Measurements from ENCODE around the gene TPSD1.
"Not testable (repeated sequence)": the region's sequence is repeated elsewhere in the genome, so short reads cannot be mapped to it uniquely, and the experiment has no call there.

The TPSD1 gene

DNA sequence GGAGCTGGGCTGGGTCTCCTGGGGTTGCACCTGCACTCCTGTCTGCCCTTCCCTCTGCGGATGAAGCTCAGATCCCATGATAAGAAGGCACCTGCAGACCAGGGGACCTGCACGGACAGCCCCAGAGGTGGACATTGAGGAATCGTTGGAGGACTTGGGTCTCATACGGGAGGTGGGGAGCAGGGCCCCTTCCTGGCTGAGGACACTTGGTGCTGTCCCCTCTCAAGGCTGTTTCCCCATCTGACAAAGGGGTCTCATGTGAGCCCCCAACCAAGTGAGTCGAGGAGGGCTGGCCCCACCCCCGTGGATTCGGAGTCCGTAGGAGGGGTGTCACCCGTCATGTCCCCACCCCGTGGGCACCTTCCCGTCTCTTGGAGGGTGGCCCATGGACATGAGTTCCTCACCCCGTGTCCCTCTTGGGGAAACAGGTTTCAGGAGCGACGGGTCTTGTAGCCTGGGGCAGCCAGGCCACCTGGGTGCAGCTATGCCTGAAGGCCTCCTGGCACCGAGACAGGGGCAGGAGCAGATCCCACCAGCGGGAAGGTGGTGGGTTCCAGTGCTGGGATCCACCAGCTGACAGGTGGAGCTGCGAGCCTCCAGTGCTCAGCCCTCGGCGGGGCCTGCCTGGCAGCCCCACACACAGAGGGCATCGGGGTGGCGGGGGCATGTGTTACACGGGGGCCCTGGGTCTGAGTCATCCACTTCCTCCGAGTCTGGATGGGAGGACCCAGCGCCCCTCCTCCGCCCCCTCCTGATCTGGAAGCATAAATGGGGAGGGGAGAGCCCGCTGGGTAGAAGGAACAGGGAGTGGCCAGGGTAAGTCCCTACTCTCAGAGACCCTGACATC, at the start of gene TPSD1:
TSS of gene TPSD1 (plus strand) at position 794 of the 847 bp plus-strand sequence. CDS start 212 bp downstream, outside the sequence.
- DNase-seq, result not testable (repeated sequence)

DNA sequence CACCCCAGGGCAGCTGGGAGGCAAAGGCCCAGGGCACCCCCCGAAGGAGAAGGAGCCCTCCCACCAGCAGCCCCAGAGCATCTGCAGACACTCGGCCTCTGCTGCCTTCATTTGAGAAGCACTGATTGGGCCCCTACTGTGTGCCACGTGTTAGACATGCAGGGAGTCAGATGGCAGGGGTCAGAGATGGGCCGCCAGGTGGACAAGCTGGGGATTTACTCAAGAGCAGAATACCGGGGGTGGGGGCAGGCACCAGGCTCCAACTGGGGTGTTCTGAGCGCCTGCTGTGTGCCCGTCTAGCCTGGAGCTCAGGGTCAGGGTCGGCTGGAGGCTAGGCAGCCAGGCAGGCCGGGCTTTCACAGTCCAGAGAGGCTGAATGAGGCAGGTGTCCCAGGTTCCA, 49.5 kb upstream of the TPSD1 start:
- DNase-seq, result no peak

DNA sequence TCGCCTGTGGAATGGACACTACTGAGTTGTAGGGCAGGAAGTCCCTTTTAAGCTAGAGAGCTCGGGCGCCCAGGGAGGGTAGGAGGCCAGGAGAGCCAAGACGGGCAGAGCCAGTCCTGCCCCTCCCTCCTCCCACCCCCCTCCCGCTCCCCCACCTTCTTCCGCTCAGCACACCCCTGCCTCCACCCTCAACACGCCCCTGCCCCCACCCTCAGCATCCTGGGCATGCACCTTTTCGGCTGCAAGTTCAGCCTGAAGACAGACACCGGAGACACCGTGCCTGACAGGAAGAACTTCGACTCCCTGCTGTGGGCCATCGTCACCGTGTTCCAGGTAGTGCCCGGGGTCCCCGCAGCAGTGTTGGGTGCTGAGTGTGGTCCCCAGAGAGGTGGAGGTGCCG, 49.1 kb upstream of the TPSD1 start:
- DNase-seq, result no peak

DNA sequence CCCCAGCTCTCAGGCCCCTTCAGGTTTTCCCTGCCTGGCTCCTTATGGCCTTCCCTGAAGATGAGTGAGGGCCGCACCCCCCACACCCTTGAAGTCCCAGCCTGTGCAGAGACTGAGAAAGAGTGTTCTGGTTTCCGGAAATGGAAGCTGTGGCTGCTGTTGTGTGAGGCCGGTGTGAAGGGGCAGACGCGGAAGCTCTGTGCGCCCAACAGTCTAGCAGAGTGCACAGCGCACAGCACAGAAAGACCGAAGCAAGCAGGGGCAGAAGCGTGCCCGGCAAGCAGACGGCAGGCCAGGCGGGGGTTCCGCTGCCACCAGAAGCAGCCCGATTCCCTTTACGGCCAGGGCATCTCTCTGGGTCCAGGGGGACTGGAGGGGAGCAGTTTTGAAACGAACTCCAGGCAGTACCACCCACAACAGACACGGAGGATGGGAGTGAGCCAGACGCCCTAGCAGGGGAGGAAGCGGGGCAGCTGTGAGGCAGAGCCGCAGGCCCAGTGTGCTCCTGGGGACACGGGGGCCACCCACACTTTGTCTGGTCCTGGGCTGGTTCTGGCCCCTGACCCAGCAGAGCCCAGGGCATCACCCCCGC, 47.5 kb upstream of the TPSD1 start:
- no peak for DNase-seq

DNA sequence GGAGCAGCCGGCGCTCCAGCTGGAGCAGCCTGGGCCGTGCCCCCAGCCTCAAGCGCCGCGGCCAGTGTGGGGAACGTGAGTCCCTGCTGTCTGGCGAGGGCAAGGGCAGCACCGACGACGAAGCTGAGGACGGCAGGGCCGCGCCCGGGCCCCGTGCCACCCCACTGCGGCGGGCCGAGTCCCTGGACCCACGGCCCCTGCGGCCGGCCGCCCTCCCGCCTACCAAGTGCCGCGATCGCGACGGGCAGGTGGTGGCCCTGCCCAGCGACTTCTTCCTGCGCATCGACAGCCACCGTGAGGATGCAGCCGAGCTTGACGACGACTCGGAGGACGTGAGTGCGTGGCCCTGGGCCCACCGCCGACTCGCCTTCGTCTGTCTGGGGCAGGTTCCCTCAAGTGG, 46.8 kb upstream of the TPSD1 start:
- no peak for DNase-seq

DNA sequence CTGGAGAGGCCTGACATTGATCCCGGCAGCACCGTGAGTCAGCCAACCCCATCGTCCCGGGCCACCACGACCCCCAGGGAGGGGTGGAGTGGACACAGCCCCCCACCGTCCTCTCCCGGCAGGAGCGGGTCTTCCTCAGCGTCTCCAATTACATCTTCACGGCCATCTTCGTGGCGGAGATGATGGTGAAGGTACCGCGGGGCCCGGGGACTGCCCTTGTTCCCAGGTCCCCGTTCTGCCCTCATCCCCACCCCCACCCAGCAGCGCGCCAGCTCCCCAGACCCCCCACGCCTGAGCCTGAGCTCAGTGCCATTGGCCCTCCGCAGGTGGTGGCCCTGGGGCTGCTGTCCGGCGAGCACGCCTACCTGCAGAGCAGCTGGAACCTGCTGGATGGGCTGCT, 45.4 kb upstream of the TPSD1 start:
- DNase-seq, result no peak

DNA sequence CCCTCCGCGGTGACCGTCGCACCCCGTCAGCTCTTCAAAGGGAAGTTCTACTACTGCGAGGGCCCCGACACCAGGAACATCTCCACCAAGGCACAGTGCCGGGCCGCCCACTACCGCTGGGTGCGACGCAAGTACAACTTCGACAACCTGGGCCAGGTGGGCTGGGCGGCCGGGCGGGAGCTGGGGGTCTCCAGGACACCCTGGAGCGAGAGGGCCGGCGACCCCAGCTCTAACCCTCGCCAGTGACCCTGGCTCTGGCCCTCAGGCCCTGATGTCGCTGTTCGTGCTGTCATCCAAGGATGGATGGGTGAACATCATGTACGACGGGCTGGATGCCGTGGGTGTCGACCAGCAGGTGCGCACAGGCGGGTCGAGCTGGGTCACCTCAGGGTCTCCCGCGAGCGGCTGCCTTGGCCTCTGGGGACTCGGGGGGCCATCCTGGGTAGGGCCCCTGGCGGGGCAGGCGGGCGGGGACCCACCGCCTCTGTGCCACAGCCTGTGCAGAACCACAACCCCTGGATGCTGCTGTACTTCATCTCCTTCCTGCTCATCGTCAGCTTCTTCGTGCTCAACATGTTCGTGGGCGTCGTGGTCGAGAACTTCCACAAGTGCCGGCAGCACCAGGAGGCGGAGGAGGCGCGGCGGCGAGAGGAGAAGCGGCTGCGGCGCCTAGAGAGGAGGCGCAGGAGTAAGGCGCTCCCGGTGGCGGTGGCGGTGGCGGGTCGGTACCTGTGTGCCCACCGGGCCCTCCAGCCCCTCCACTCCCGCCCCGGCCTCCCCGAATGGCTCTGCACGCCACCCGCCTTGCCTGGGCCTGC, 44.2 kb upstream of the TPSD1 start:
- no peak for DNase-seq

DNA sequence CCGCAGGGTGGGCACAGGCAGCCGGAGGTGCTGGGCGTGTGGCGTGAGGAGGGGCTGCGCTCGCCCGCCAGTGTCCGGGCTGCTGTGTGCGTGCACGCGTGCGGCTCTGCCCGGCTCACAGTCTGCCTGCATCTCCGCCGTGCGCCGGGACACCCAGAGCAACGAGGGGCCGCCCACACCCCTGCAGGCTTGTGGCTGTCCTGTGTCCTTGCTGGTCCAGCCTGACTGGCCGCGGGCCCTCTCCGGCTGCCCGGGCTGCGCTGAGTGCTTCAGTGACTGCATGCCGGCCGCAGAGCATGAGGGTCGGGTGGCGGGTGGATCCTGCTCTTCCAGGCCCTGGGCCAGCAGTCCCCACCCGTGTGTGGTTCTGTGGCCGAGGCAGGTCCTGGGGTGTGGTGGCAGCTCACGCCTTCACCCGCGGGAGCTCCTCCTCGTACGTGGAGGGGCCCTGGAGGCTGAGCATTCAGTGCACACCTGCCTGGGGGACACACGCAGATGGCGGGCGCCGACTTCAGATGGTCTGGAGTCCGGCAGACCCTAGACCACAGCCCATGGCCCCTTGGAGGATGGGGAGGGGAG, 43.2 kb upstream of the TPSD1 start:
- no peak for DNase-seq

DNA sequence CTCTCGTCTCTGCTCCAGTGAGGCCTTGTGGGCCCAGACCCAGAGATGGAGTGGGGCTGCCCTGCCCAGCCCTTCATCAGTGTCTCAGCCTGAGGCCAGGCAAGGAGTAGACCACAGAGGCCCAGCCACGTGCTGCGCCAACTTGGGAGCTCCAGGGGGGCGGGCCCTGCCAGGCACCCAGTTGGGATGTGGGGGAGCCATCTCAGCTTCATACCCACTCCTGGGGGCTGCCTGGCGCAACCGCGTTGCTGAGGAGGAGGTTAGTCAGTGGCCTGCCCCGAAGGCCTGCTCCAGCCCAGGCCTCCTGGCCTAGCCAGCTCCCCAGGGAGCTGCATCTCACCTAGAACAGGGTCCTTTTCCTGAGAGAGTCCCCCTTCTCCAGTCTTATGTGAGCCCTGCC, 42.6 kb upstream of the TPSD1 start:
- DNase-seq, result no peak

DNA sequence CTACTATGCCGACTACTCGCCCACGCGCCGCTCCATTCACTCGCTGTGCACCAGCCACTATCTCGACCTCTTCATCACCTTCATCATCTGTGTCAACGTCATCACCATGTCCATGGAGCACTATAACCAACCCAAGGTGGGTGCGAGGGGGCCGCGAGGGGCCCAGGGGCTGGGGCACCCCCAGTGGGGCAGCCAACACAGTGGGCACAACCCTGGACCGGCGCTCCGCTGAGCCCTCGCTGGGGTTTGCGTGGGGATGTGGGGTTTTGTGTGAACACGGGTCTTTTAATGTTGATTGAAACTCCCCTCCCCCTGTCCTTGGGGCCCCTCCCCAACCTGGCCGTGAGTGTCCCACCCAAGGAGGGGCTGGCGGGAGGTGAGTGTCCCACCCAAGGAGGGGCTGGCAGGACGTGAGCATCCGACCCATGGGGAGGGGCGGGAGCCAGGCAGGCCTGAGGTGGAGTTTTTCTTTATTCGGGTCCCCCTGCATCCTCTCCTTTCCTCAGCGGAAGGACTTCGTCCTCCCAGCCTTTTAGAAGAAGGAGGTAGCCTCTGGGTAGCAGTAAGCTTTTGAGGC, 42.0 kb upstream of the TPSD1 start:
- DNase-seq, result no peak

DNA sequence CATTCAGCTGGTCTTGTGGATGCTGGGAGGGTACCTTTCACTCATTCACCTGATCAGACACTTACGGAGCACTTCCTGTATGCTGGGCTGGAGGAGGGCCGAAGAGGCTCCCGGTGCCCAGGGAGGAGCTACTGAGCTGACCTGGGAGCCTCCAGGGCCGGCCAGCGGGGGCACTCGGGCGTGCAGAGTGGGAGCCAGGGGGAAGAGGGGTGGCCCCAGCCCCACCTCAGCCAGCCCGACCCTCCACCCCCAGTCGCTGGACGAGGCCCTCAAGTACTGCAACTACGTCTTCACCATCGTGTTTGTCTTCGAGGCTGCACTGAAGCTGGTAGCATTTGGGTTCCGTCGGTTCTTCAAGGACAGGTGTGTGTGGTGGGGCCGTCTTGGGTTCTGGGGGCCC, 41.1 kb upstream of the TPSD1 start:
- DNase-seq, result no peak

DNA sequence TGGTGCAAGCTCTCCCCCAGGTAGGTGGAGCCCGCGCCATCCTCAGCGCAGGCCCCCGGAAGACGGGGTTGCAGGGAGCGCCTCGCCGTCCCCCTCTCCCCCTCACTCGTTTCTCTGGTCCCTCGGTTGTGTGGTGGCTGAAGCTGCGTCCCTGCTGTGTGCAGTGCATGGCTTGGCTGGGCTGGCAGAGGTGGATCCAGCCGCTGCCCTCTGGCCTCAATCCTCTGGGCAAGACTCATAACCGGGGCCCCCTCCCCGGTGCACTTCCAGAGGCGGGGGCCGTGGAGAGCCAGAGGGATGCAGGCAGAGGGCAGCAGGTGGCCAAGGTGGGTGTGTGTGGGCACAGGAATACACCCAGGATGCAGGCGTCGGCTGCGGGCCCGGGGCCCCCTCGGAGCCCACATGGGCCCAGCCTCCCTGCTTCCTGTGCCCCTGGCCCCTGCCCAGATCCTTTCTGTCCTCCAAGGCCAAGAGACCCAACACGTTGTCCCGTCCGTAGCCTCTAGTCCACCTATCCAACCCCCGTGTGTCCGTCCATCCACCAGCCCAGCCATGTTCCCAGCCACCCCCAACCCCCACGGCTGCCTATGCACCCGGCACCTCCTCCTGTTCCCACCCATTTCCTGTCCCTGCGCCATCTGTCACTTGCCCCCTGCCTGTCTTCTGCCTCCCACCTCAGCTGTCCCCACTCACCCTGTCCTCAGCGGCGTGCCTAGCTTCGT, 40.1 kb upstream of the TPSD1 start:
- no peak for DNase-seq

DNA sequence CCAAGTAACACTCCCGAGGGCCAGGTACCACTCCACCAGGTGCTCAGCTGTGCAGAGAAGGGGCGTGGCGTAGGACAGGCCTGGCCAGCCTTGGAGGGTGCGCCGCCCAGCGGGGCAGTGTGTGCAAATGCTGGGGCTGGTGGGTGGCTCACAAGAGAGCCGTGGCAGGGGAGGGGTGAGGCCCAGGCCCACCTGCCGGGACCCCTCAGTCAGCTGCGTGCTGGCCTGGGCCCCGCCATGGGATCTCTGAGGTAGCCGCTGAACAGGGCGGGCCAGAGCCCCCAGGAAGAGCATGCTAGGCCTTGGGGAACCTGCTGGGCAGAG, 39.6 kb upstream of the TPSD1 start:
- no peak for DNase-seq

DNA sequence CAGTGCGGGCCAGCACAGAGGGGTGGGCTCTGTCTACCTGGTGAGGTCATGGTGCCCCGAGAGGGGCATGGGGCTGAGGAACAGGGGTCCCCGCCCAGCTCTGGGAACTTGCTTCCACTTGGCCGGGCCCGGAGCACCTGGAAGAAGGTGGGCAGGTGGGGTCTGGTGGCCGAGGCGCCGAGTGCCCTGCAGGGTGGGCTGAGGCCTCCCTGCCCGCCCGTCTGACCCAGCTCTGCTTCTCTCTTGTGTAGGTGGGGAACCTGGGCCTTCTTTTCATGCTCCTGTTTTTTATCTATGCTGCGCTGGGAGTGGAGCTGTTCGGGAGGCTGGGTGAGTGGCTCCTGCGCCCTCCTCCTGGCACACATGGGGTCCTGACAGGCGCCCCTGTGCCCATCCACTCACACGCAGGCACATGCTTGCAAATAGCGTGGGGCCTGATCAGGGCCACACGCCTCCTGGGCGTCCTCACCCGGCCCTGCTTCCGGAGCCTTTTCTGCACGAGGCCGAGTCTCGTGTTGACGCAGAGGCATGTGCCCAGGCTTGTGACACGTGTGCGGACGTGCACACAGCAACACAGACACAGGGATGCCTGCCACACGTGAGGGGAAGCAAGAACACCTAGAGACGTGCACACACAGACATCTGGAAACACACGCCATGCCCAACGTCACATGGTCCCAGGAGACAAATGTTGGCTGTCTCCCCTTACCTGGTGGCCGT, 39.0 kb upstream of the TPSD1 start:
- DNase-seq, result no peak

DNA sequence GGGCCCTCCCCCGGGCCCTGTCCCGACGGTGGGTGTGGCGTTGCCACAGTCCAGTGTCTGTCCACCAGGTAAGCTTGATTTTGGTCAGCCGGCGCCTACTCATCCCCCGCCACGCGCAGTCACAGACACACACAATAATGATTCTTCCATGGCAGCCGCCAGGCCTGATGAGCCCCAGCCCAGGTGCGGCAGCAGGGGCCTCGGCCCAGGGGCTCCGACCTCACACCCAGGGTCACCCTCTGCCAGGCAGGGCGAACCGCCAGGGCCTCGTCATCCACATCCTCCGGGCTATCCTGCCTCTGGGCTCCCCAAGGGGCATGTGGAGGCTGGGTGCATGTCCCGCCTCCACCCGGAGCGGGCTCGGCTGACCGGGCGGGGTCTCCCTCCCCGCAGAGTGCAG, 38.3 kb upstream of the TPSD1 start:
- no peak for DNase-seq

DNA sequence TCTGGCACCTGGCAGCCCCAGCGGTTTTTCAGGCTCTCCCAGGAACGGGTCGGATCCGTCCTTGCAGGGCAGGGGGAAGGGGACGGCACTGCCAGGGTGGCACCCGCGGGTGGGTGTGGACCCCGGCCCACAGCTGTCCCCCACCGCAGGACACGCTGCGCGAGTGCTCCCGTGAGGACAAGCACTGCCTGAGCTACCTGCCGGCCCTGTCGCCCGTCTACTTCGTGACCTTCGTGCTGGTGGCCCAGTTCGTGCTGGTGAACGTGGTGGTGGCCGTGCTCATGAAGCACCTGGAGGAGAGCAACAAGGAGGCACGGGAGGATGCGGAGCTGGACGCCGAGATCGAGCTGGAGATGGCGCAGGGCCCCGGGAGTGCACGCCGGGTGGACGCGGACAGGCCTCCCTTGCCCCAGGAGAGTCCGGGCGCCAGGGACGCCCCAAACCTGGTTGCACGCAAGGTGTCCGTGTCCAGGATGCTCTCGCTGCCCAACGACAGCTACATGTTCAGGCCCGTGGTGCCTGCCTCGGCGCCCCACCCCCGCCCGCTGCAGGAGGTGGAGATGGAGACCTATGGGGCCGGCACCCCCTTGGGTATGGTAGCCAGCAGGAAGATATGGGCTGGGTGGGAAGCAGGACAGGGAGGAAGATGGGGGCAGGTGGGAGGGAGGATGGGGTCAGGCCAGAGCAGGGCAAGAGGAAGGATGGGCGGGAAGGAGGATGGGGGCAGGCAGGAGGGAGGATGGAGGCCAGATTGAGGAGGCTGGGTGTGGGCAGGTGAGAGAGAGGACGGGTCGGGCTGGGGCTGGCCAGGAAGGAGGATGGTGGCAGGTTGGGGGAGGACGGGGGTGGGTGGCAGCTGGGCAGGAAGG, 37.6 kb upstream of the TPSD1 start:
- DNase-seq, result no peak

DNA sequence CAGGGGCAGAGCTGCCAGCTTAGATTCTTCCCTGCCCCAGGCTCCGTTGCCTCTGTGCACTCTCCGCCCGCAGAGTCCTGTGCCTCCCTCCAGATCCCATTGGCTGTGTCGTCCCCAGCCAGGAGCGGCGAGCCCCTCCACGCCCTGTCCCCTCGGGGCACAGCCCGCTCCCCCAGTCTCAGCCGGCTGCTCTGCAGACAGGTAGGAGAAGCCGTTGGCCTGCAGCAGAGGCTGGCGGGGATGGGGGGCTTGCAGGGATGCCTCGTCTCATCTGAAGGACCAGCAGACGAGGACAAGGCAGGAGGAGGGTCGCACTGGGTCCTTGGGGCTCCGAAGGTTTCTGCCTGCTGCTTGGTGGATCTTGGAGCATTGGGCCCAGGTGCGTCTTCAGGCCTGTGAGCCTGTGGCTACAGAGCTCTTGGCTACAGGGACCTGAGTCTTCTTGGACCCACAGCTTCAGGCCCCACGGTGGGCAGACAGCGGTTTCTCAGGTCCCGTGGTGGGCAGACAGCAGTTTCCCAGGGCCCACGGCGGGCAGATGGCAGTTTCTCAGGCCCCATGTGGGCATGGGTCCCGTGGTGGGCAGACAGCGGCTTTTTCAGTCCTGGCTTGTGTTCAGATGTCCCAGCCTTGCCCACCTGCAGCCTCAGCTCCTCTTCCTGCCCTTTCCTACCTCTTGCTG, 36.8 kb upstream of the TPSD1 start:
- DNase-seq, result no peak

DNA sequence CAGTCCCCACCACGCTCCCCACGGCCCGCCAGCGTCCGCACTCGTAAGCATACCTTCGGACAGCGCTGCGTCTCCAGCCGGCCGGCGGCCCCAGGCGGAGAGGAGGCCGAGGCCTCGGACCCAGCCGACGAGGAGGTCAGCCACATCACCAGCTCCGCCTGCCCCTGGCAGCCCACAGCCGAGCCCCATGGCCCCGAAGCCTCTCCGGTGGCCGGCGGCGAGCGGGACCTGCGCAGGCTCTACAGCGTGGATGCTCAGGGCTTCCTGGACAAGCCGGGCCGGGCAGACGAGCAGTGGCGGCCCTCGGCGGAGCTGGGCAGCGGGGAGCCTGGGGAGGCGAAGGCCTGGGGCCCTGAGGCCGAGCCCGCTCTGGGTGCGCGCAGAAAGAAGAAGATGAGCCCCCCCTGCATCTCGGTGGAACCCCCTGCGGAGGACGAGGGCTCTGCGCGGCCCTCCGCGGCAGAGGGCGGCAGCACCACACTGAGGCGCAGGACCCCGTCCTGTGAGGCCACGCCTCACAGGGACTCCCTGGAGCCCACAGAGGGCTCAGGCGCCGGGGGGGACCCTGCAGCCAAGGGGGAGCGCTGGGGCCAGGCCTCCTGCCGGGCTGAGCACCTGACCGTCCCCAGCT, 35.7 kb upstream of the TPSD1 start:
- no peak for DNase-seq

DNA sequence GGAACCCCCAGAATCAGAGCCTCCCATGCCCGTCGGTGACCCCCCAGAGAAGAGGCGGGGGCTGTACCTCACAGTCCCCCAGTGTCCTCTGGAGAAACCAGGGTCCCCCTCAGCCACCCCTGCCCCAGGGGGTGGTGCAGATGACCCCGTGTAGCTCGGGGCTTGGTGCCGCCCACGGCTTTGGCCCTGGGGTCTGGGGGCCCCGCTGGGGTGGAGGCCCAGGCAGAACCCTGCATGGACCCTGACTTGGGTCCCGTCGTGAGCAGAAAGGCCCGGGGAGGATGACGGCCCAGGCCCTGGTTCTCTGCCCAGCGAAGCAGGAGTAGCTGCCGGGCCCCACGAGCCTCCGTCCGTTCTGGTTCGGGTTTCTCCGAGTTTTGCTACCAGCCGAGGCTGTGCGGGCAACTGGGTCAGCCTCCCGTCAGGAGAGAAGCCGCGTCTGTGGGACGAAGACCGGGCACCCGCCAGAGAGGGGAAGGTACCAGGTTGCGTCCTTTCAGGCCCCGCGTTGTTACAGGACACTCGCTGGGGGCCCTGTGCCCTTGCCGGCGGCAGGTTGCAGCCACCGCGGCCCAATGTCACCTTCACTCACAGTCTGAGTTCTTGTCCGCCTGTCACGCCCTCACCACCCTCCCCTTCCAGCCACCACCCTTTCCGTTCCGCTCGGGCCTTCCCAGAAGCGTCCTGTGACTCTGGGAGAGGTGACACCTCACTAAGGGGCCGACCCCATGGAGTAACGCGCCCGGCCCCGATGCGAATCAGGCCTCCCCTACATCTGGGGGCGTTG, 34.8 kb upstream of the TPSD1 start:
- no peak for DNase-seq

All from stimulated activated CD4-positive, alpha-beta T cell treated with anti-CD3 and anti-CD28 coated beads, Interleukin-4, amount 100 ng/mL, for 1 hour (primary cell).